Astrocyte (in vitro differentiated cells and primary cell): ENCODE measurements around the gene NEAT1.

Source experiments
- CTCF ChIP-seq: IDR thresholded peaks from 2 replicates; pipeline ENCODE4 v1.5.1; 2011; ENCODE audit warnings: low read depth, mild to moderate bottlenecking, inconsistent platforms, low read length, moderate library complexity; ENCODE audit not compliant: insufficient read depth
- EZH2 ChIP-seq: IDR thresholded peaks from 2 replicates; pipeline ENCODE4 v1.6.1; 2012; ENCODE audit warnings: mild to moderate bottlenecking, low read length, inconsistent platforms; ENCODE audit not compliant: insufficient read depth

GRCh38 chr11:65400307-65401072, 22.1 kb upstream of the NEAT1 start:
- TF ChIP-seq CTCF (no peak), EZH2 (no peak)
